Mucosa of rectum (tissue), 2 donors: ENCODE data around the gene ST7.
A peak's percentile ranks its signal among the peaks of the same experiment; 100 is the strongest.

Experiments used
- H3K27ac ChIP-seq, 2 donors: one replicate each; pipeline ENCODE4 v1.7.0; 2013; ENCODE audit warnings: inconsistent platforms in 2 of 2, low read depth in 2 of 2, low read length in 2 of 2
- H3K27me3 ChIP-seq, 2 donors: one replicate each; pipeline ENCODE4 v1.7.0; 2013; ENCODE audit warnings: low read length in 2 of 2; ENCODE audit not compliant: control insufficient read depth in 2 of 2, insufficient read depth in 2 of 2
- H3K36me3 ChIP-seq, 2 donors: one replicate each; pipeline ENCODE4 v1.7.0; 2013; ENCODE audit warnings: low read length in 2 of 2; ENCODE audit not compliant: control insufficient read depth in 2 of 2, insufficient read depth in 2 of 2
- H3K4me1 ChIP-seq, 2 donors: one replicate each; pipeline ENCODE4 v1.7.0; 2013; ENCODE audit warnings: low read length in 2 of 2, mild to moderate bottlenecking in 1 of 2; ENCODE audit not compliant: control insufficient read depth in 2 of 2, insufficient read depth in 2 of 2
- H3K4me3 ChIP-seq, 2 donors: one replicate each; pipeline ENCODE4 v1.7.0; 2013; ENCODE audit warnings: low read length in 2 of 2
- H3K9ac ChIP-seq, 2 donors: one replicate each; pipeline ENCODE4 v1.7.0; 2013; ENCODE audit warnings: low read length in 2 of 2, low read depth in 1 of 2, mild to moderate bottlenecking in 1 of 2
- H3K9me3 ChIP-seq, 2 donors: one replicate each; pipeline ENCODE4 v1.7.0; 2013; ENCODE audit warnings: low read length in 2 of 2; ENCODE audit not compliant: control insufficient read depth in 2 of 2
- donor health status: healthy.
- donor health status: Normal muscosa, but diverticular disease.

The ST7 gene

DNA sequence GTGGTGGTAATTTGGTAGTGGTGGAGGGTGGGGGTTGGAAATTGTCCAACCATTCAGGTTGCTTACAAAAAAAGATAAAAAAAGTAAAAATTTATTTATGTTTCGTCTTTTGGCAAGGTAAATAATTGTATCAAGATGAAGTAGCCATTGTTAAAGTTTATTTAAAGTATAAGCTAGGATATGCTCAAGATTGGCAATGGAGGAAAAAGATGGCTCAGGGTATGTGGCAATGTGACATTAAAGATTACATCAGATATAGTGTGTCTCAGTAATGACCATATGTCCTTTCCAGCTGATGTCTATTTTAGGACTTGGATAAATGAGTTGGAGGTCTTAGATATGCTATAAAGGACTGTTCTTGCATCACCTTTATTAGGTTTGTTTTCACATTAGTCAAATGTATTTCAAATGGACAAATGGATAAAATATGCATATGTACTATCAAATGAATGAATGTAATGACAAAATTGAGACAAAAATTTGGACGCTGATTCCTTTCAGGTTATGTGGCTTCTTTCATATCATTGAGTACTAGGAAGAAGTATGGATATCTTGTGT lies 60.9 kb downstream of the ST7 start:
- Histone ChIP-seq H3K27ac (no peak overlapping the region), H3K9ac (no peak overlapping the region), H3K36me3 (no peaks in the 10 kb centered on the region), H3K4me1 (peaks cover 0 to 7% of the 10 kb centered on the region in 2 donors), H3K27me3 (no peaks in the 10 kb centered on the region), H3K4me3 (no peak overlapping the region), H3K9me3 (no peaks in the 10 kb centered on the region)

DNA sequence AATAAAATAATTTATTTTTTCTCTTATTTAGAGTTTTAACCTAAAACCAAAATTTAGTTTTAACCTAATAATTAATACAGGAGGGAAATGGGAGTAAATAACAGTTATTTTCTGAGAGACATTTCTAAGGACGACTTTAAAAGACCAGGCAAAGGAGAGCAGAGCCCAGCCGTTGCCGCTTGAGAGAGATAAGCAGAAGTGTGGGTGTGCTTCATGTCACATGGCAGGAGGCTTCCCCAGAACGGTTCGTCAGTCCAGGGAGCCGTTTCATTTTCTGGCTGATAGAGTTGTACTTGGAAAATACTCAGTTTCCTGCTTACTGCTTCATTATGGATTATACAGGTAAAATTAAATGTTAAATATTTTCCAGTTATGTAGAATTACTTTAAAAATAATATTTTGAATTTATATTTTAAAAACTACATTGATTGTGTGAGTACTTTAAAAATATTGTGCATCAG lies 61.4 kb downstream of the ST7 start:
- Histone ChIP-seq H3K9me3 (no peaks in the 10 kb centered on the region), H3K9ac (no peak overlapping the region), H3K36me3 (no peaks in the 10 kb centered on the region), H3K4me1 (peaks cover 0 to 7% of the 10 kb centered on the region in 2 donors), H3K27me3 (no peaks in the 10 kb centered on the region), H3K4me3 (peak overlapping the region in 1 of 2 donors; percentile 17), H3K27ac (no peak overlapping the region)

DNA sequence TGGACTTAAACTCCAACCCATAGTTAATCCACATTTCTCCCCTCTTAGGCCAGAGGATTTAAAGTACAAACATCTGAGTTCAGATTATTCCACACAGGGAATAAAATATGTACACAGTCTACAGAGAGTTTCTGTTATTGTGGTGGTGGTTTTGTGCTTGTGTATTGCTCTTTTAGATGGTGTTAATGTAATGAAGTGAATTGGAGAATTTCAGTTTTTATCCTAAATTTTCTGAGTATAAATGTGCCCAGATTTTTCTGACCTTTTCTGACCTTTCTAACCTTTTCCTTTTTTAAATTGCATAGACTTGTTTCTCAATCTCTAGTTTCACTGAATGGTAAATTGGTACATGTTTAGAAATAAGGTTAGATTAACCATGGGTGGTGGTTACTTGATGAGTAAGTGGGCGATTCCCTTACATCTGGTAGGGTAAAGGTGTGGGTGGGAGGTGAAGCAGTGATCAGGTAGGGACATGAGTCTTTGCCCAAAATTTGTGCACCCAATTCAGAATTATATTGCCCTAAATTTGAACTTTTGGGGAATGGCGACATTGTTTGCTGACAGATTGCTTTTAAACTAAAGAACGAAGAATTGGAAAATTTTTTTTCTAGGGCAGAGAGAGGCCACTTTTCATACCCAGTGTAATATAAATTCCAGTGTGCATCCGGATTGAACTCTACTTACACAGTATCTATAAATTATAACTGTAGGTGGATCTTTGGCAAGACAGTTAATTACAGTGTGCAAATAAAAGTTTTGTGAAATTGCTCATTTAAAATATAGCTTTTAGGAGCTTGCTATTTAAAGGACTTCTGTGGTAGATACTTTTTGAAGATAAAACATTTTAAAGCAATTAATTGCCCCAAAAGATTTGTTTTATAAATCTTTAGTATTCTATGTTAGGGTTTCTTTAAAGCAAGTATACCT lies 62.2 kb downstream of the ST7 start:
- no peaks in the 10 kb centered on the region for H3K9me3 ChIP-seq
- no peaks in the 10 kb centered on the region for H3K36me3 ChIP-seq
- no peak overlapping the region for H3K4me3 ChIP-seq
- no peak overlapping the region for H3K27ac ChIP-seq
- peaks cover 0 to 7% of the 10 kb centered on the region in 2 donors for H3K4me1 ChIP-seq
- H3K9ac ChIP-seq = no peak overlapping the region
- H3K27me3 ChIP-seq = no peaks in the 10 kb centered on the region

DNA sequence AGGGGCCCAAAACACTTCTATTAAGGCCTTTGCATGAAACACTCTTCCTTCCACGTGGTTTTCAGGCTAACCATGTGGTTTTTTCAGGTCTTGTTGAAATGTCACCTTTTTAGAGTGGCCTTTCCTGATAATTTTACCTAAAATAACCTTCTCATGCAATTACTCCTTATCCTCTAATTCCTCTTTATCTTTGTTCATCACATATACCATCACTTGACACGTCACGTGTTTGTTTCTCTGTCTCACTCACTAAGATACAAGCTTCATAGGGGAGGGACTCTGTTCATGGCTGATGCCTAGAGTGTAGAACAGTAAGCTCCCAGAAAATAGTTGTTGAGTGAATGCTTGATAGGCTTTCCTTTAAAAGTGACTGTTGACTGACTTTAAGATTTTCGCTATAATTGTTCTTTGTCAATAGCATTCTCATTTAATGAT lies 63.7 kb downstream of the ST7 start:
- no peaks in the 10 kb centered on the region for H3K27me3 ChIP-seq
- H3K9ac ChIP-seq = no peak overlapping the region
- H3K4me3 ChIP-seq = no peak overlapping the region
- H3K9me3 ChIP-seq = no peaks in the 10 kb centered on the region
- H3K4me1 ChIP-seq = peaks cover 0 to 7% of the 10 kb centered on the region in 2 donors
- no peak overlapping the region for H3K27ac ChIP-seq
- H3K36me3 ChIP-seq = no peaks in the 10 kb centered on the region

DNA sequence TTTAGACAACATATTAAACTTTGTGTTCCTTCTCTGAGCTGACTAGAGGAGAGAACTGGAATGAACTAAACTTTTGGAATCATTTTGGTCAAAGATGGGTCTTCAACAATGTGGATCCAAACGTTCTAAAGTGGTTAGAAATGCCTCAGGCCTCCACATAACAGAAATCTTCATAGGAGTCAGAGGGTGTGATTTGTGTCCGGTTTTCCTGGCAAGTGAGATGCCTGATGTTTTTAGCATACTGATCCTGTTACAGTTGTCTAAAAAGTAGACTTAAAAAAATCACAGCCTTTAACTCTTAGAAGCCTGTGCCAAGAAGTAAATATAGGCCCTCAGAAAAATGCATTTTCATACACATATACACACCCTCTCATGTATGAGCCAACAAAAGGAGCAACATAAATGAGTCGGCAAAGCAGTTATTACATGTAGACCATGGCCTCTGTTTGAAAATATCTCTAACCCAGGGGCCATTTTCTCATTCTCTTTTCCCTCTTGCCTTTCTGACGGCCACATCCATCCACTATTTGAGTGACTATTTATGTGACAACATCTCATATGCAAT lies 64.5 kb downstream of the ST7 start:
- no peaks in the 10 kb centered on the region for H3K36me3 ChIP-seq
- no peaks in the 10 kb centered on the region for H3K27me3 ChIP-seq
- H3K27ac ChIP-seq = no peak overlapping the region
- no peak overlapping the region for H3K4me3 ChIP-seq
- H3K9ac ChIP-seq = no peak overlapping the region
- peaks cover 0 to 7% of the 10 kb centered on the region in 2 donors for H3K4me1 ChIP-seq
- no peaks in the 10 kb centered on the region for H3K9me3 ChIP-seq

DNA sequence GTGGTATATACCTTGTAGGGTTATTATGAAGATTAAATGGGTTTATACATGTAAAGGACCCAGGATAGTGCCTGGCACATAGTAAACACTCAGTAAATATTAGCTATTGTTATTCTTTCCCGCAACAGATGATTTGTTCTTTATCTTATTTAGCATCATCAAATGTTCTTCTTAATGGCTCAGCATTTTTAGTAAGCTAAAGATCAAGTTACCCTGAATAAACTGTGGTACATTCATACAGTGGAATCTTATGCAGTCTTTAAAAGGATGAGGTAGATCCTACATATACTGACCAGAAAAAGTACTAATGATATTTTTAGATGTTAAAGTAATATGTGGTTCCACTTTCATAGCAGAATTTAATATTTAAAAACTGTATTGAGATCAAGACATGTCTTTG lies 65.4 kb downstream of the ST7 start:
- H3K27me3 ChIP-seq = no peaks in the 10 kb centered on the region
- H3K4me1 ChIP-seq = peaks cover 0 to 7% of the 10 kb centered on the region in 2 donors
- H3K27ac ChIP-seq = no peak overlapping the region
- H3K9me3 ChIP-seq = no peaks in the 10 kb centered on the region
- H3K36me3 ChIP-seq = no peaks in the 10 kb centered on the region
- no peak overlapping the region for H3K9ac ChIP-seq
- H3K4me3 ChIP-seq = no peak overlapping the region

DNA sequence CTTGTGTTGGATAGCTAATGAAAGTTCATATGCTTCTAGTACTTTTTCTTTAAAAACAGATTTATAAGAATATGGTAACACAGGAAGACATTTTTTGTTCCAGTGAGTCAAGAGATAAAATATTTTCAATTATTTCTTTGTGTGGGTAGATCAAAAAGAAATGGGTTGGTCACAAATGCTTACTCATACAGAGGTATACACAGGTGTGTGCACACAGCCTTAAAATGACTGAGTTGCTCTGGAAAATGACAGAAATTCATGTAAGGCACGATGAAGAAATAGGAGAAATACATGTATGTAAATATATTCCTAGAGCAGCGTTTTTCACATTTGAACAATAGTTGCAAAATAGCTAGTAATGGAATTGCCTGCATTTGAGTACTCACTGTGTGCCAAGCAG lies 66.0 kb downstream of the ST7 start:
- Histone ChIP-seq H3K4me1 (peaks cover 0 to 7% of the 10 kb centered on the region in 2 donors), H3K36me3 (no peaks in the 10 kb centered on the region), H3K9me3 (no peaks in the 10 kb centered on the region), H3K27me3 (no peaks in the 10 kb centered on the region), H3K27ac (no peak overlapping the region), H3K9ac (no peak overlapping the region), H3K4me3 (no peak overlapping the region)

DNA sequence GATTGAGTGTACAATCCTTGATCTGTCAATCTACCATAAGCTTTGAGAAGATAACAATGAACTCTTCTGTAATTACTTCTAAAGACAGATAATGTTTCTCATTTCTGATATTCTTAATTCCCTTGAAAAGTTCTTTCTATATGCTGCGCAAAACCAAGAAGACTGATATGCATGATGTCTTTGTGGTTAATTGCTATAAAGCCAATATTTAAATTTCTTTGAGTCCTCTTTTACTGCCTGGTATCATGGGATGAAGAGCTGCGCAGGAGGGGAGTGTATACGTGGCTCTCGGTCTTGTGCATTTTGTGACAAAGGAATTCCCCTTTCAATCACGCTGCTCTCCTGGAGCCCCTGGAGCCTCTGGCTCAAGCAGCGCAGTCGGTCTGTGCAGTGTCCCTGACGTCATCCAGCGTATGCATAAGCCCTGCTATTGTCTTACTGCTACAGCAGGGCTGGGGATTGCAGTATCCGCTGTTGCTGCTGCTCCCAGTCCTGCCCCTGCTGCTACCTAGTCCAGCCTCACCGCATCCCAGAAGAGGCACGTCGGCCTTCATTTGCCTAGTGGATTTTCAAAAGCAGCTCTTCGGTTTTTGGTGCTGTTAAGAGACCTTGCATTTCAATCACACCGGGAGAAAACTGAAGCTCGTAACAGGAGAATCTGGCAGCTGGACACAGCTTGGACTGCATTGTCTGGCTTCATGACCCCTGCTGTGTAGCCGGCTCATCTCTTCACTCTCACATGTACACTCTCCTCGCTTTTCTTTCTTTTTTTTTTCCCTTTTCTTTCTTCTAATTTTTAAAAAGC lies 66.7 kb downstream of the ST7 start:
- Histone ChIP-seq H3K36me3 (no peaks in the 10 kb centered on the region), H3K9me3 (no peaks in the 10 kb centered on the region), H3K4me1 (peaks cover 0 to 7% of the 10 kb centered on the region in 2 donors), H3K27ac (no peak overlapping the region), H3K9ac (no peak overlapping the region), H3K27me3 (no peaks in the 10 kb centered on the region), H3K4me3 (peak overlapping the region; percentile 33 to 48)

DNA sequence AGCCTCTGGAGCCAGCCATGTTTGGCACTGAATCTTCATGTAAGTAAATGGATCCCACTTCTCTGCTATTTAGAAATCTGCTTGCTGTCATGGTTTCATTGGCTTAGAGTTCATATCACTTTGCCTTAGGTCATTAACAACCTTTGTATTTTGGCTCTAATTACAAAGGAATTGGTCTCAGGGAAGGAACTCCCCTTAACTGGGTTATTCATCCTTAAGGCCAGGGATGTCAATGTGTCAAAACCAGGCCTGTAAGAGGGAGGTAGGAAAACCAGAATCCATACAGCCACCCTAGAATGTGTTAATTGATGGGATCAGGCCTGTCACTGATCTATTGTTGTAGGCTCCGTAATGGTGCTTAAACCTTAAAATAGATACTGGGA lies 67.3 kb downstream of the ST7 start:
- H3K9me3 ChIP-seq = no peaks in the 10 kb centered on the region
- H3K4me1 ChIP-seq = peaks cover 0 to 3% of the 10 kb centered on the region in 2 donors
- H3K4me3 ChIP-seq = peak overlapping the region in 1 of 2 donors; percentile 48
- no peak overlapping the region for H3K27ac ChIP-seq
- H3K36me3 ChIP-seq = no peaks in the 10 kb centered on the region
- H3K27me3 ChIP-seq = no peaks in the 10 kb centered on the region
- H3K9ac ChIP-seq = no peak overlapping the region
